HEK293T (cell line): ENCODE measurements around the gene RBP2.

Experiments used
- ARNT ChIP-seq: fragments of 450-650 bp; IDR thresholded peaks from 2 replicates; pipeline ENCODE4 v1.6.1; 2017; ENCODE audit warnings: mild to moderate bottlenecking
- FOXK2 ChIP-seq: fragments of 450-650 bp; IDR thresholded peaks from 2 replicates; pipeline ENCODE4 v1.6.1; 2016; ENCODE audit warnings: mild to moderate bottlenecking
- NFRKB ChIP-seq: fragments of 450-650 bp; IDR thresholded peaks from 2 replicates; pipeline ENCODE4 v1.6.1; 2016; ENCODE audit warnings: mild to moderate bottlenecking, moderate library complexity
- SP1 ChIP-seq: fragments of 450-650 bp; IDR thresholded peaks from 2 replicates; pipeline ENCODE4 v1.6.1; 2017
- SUZ12 ChIP-seq: fragments of 450-650 bp; IDR thresholded peaks from 2 replicates; pipeline ENCODE4 v1.6.1; 2016; ENCODE audit warnings: mild to moderate bottlenecking
- TARDBP ChIP-seq: fragments of 450-650 bp; IDR thresholded peaks from 2 replicates; pipeline ENCODE4 v1.6.1; 2016
- TF ChIP-seq, protein P1 (sequence below): fragments of 450-650 bp; IDR thresholded peaks from 2 replicates; pipeline ENCODE4 v1.6.1; 2016

DNA sequence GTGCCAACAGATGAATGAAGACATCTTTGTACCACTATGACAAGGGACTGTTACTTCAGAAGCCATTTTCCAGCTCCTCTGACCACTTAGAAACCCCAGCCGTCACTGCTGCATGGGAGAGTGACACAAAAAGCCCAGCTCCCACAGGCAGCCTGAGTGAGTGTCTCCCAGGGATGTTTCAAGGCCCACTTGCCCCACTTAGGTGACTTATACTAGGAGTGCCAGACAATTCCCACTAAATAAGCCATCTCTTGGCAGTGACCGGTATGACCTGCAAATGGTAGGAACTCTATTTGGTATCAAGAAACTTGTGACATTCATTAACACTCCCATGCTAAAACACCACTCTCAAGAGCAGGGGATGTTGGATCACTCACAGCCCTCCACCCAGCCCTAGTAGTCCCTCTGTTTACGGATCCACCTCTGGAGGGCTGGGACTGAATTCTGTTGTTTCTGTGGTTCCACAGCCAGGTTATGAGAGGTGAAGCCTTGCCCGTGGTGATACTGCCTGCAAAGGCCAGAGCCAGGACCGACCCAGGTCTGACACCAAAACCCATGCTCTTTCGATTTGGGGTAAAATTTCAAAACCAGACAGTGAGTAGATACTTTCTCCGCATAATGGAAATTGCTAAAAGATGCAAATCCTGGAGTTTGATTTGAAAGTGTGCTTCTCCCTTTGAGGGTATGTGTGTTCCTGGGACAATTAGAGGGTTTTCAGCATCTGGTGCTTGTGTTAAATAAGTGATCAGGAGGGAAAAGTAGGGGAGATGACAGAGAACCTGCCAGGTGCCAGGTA is 48.7 kb upstream of the RBP2 start:
- no peak for TF ChIP-seq NFRKB
- TF ChIP-seq ARNT = no peak
- no peak for TF ChIP-seq FOXK2
- TF ChIP-seq, protein P1, sequence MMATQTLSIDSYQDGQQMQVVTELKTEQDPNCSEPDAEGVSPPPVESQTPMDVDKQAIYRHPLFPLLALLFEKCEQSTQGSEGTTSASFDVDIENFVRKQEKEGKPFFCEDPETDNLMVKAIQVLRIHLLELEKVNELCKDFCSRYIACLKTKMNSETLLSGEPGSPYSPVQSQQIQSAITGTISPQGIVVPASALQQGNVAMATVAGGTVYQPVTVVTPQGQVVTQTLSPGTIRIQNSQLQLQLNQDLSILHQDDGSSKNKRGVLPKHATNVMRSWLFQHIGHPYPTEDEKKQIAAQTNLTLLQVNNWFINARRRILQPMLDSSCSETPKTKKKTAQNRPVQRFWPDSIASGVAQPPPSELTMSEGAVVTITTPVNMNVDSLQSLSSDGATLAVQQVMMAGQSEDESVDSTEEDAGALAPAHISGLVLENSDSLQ = no peak
- no peak for TF ChIP-seq SUZ12
- no peak for TF ChIP-seq TARDBP
- no peak for TF ChIP-seq SP1
